Measurements from ENCODE around the gene DNER.
"Not testable (repeated sequence)": the region's sequence is repeated elsewhere in the genome, so short reads cannot be mapped to it uniquely, and the experiment has no call there.

Gene DNER

GRCh38 chr2:229387866-229388265 lies 326.5 kb downstream of the DNER start:
- Histone ChIP-seq H3K36me3 (no peaks in the 10 kb centered on the region), H3K9me3 (no peaks in the 10 kb centered on the region), H3K27me3 (no peaks in the 10 kb centered on the region), H3K4me1 (no peaks in the 10 kb centered on the region), H3K4me3 (ENCODE audit: low read depth, low read length) (no peak overlapping the region)
- TF ChIP-seq, protein P1, sequence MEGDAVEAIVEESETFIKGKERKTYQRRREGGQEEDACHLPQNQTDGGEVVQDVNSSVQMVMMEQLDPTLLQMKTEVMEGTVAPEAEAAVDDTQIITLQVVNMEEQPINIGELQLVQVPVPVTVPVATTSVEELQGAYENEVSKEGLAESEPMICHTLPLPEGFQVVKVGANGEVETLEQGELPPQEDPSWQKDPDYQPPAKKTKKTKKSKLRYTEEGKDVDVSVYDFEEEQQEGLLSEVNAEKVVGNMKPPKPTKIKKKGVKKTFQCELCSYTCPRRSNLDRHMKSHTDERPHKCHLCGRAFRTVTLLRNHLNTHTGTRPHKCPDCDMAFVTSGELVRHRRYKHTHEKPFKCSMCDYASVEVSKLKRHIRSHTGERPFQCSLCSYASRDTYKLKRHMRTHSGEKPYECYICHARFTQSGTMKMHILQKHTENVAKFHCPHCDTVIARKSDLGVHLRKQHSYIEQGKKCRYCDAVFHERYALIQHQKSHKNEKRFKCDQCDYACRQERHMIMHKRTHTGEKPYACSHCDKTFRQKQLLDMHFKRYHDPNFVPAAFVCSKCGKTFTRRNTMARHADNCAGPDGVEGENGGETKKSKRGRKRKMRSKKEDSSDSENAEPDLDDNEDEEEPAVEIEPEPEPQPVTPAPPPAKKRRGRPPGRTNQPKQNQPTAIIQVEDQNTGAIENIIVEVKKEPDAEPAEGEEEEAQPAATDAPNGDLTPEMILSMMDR (IDR thresholded peaks at IDR 0.05; ENCODE audit: low read depth, low read length): no peak
- DNase-seq: no peak

- TF ChIP-seq, protein P1 (IDR thresholded peaks at IDR 0.05; ENCODE audit: low read depth, low read length): no peak
- DNase-seq: no peak
- no peaks in the 10 kb centered on the region for H3K27me3 ChIP-seq
These were observed 334.2 kb downstream of the DNER start for GRCh38 chr2:229380101-229380625.

DNA sequence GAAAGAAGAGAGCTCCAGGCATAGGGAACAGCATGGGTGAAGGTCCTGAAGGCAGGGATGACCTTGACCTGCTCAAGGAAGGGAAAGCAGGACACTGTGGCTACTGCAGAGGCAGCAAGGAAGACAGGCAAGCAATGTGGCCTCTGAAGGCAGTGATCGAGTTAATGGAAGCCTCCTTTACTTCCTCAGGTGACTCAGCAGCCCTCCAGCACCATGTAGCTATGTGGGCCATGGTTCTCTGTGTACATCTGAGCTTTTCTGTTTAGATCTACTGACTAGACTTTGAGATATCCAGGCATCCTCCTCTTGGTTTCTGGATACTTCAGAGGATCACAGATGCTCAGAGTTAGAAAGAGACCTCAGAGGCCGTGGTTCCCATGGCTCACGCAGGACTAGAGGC lies 336.0 kb downstream of the DNER start:
- no peak overlapping the region for H3K4me3 ChIP-seq (ENCODE audit: low read depth, low read length)
- no peaks in the 10 kb centered on the region for H3K9me3 ChIP-seq
- TF ChIP-seq, protein P1 (IDR thresholded peaks at IDR 0.05; ENCODE audit: low read depth, low read length): no peak
- no peaks in the 10 kb centered on the region for H3K27me3 ChIP-seq
- DNase-seq: no peak
- H3K36me3 ChIP-seq: no peaks in the 10 kb centered on the region
- no peaks in the 10 kb centered on the region for H3K4me1 ChIP-seq

More at GRCh38 chr2:229380101-229380625, 334.2 kb downstream of the DNER start:
- Histone ChIP-seq H3K9me3 (no peaks in the 10 kb centered on the region), H3K4me3 (ENCODE audit: low read depth, low read length) (no peak overlapping the region), H3K36me3 (no peaks in the 10 kb centered on the region), H3K4me1 (no peaks in the 10 kb centered on the region)

GRCh38 chr2:229376866-229377265 lies 337.5 kb downstream of the DNER start:
- TF ChIP-seq, protein P1 (IDR thresholded peaks at IDR 0.05; ENCODE audit: low read depth, low read length): no peak
- Histone ChIP-seq H3K9me3 (no peaks in the 10 kb centered on the region), H3K4me3 (ENCODE audit: low read depth, low read length) (no peak overlapping the region), H3K36me3 (no peaks in the 10 kb centered on the region), H3K27me3 (no peaks in the 10 kb centered on the region), H3K4me1 (no peaks in the 10 kb centered on the region)
- no peak for DNase-seq

DNA sequence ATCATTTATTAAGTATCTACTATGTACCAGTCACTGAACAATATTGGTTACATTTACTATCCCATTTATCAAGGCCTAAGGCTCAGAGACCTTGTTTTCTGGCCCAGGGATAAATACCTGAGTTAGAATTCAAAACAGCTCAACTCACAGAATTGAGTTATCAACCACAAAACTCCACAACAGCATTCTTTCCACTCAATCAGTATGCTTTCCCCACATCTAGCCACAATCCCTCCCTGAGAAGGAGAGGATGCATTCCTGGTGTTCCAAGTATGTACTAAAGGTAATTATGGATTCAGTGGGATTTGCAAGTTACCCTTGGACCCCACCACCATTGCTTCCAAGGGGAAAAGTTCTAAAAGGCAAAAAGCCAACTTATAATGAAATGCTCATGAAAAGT lies 339.1 kb downstream of the DNER start:
- no peak for DNase-seq
- no peaks in the 10 kb centered on the region for H3K9me3 ChIP-seq
- H3K36me3 ChIP-seq: no peaks in the 10 kb centered on the region
- TF ChIP-seq, protein P1 (IDR thresholded peaks at IDR 0.05; ENCODE audit: low read depth, low read length): no peak
- no peak overlapping the region for H3K4me3 ChIP-seq (ENCODE audit: low read depth, low read length)
- no peaks in the 10 kb centered on the region for H3K27me3 ChIP-seq
- H3K4me1 ChIP-seq: no peaks in the 10 kb centered on the region

DNA sequence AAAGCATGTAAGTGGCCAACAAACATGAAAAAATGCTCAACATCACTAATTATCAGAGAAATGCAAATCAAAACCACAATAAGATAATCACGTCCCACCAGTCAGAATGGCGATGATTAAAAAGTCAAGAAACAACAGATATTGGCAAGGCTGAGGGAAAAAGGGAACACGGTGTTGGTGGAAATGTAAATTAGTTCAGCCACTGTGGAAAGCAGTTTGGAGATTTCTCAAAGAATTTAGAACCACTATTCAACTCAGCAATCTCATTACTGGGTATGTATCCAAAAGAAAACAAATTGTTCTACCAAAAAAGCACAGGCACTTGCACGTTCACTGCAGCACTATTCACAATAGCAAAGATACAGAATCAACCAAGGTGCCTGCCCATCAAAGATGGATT lies 341.0 kb downstream of the DNER start:
- H3K27me3 ChIP-seq; H3K9me3 ChIP-seq; DNase-seq; H3K36me3 ChIP-seq; H3K4me1 ChIP-seq; H3K4me3 ChIP-seq (ENCODE audit: low read depth, low read length): not testable (repeated sequence)

DNA sequence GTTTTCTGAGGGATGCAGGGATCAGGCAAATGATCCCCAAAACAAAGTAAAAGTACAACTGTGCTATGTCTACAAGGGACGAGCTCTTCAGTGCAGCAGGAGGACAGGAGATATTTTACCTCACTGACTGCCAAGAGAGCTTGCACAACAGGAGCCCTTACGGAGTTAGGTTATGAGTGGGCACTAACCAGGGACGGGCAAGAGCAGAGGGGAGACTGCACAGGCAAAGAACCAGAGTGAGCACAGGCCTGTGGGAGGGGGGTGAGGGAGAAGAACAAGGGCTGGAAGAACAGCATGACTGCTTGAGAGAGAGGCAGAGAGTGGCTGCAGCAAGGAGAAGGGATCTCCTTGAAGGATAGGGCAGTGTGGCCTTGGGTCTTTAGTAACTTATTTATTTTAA lies 342.1 kb downstream of the DNER start:
- TF ChIP-seq, protein P1 (IDR thresholded peaks at IDR 0.05; ENCODE audit: low read depth, low read length): no peak
- Histone ChIP-seq H3K27me3 (no peaks in the 10 kb centered on the region), H3K36me3 (no peaks in the 10 kb centered on the region), H3K9me3 (no peaks in the 10 kb centered on the region), H3K4me3 (ENCODE audit: low read depth, low read length) (no peak overlapping the region), H3K4me1 (no peaks in the 10 kb centered on the region)
- DNase-seq: no peak
